Measurements from ENCODE around the gene PLPP1. TPM values are rescaled to one million over a fixed set of nuclear protein-coding genes. Genes with fewer than 3 reads are reported as not detected.

PLPP1 gene
- total RNA-seq, 2 donors from 2014 or later, result 53.0 to 85.7 TPM

GRCh38 chr5:55454282-55454681 lies 80.5 kb downstream of the PLPP1 start:
- TF ChIP-seq CTCF (IDR thresholded peaks at IDR 0.05), result no peak
- intact Hi-C loops (cut with DNase I), result no loop called here
- H3K9me3 ChIP-seq, result no peaks in the 10 kb centered on the region
- no peaks in the 10 kb centered on the region for H3K36me3 ChIP-seq
- H3K27ac ChIP-seq, result no peak overlapping the region
- no peak for DNase-seq
- peaks cover 4% of the 10 kb centered on the region for H3K4me1 ChIP-seq
- no peak overlapping the region for H3K9ac ChIP-seq (ENCODE audit: low read depth in 2 of 2, low read length in 2 of 2)
- no peak overlapping the region for H3K4me3 ChIP-seq
- H3K27me3 ChIP-seq, result no peaks in the 10 kb centered on the region

- intact Hi-C loops (cut with DNase I), result no loop called here
- Histone ChIP-seq H3K27me3 (no peaks in the 10 kb centered on the region), H3K36me3 (no peaks in the 10 kb centered on the region), H3K9me3 (no peaks in the 10 kb centered on the region), H3K4me1 (peaks cover 4% of the 10 kb centered on the region), H3K9ac (ENCODE audit: low read depth in 2 of 2, low read length in 2 of 2) (no peak overlapping the region), H3K4me3 (no peak overlapping the region), H3K27ac (no peak overlapping the region)
- no peak for TF ChIP-seq CTCF (IDR thresholded peaks at IDR 0.05)
- no peak for DNase-seq
Observed at GRCh38 chr5:55453211-55453610, 81.6 kb downstream of the PLPP1 start.

GRCh38 chr5:55451976-55452375 lies 82.8 kb downstream of the PLPP1 start:
- intact Hi-C loops (cut with DNase I), result no loop called here
- no peak for DNase-seq
- Histone ChIP-seq H3K4me3 (no peak overlapping the region), H3K27ac (no peak overlapping the region), H3K9me3 (no peaks in the 10 kb centered on the region), H3K9ac (ENCODE audit: low read depth in 2 of 2, low read length in 2 of 2) (no peak overlapping the region), H3K4me1 (peaks cover 4% of the 10 kb centered on the region), H3K36me3 (no peaks in the 10 kb centered on the region), H3K27me3 (no peaks in the 10 kb centered on the region)
- TF ChIP-seq CTCF (IDR thresholded peaks at IDR 0.05), result no peak

GRCh38 chr5:55450050-55450765 lies 84.6 kb downstream of the PLPP1 start:
- DNase-seq, result no peak
- intact Hi-C loops (cut with DNase I), result no loop called here
- Histone ChIP-seq H3K36me3 (no peaks in the 10 kb centered on the region), H3K27me3 (no peaks in the 10 kb centered on the region), H3K27ac (no peak overlapping the region), H3K4me3 (no peak overlapping the region), H3K9ac (ENCODE audit: low read depth in 2 of 2, low read length in 2 of 2) (no peak overlapping the region), H3K4me1 (peaks cover 4% of the 10 kb centered on the region), H3K9me3 (no peaks in the 10 kb centered on the region)
- TF ChIP-seq CTCF (IDR thresholded peaks at IDR 0.05), result no peak

GRCh38 chr5:55446640-55447351 lies 88.0 kb downstream of the PLPP1 start:
- no peak for TF ChIP-seq CTCF (IDR thresholded peaks at IDR 0.05)
- no peaks in the 10 kb centered on the region for H3K27me3 ChIP-seq
- intact Hi-C loops (cut with DNase I), result no loop called here
- H3K27ac ChIP-seq, result no peak overlapping the region
- H3K4me3 ChIP-seq, result no peak overlapping the region
- no peak overlapping the region for H3K9ac ChIP-seq (ENCODE audit: low read depth in 2 of 2, low read length in 2 of 2)
- H3K4me1 ChIP-seq, result peaks cover 4% of the 10 kb centered on the region
- H3K9me3 ChIP-seq, result no peaks in the 10 kb centered on the region
- no peak for DNase-seq
- H3K36me3 ChIP-seq, result no peaks in the 10 kb centered on the region
